GM18951 (cell line): ENCODE results near the gene CDH23.

Source experiments
- POLR2A ChIP-seq: IDR thresholded peaks from 4 replicates; pipeline ENCODE4 v1.6.1; 2011; ENCODE audit warnings: mild to moderate bottlenecking; ENCODE audit not compliant: insufficient read length, insufficient read depth; ENCODE audit errors: extremely low read depth
- in situ Hi-C: fragments of 300-500 bp; cut with MboI; formaldehyde crosslinking; loops from one replicate; pipeline ENCODE4 v1.12.0; 2022; ENCODE audit warnings: low sequenced_read_pairs, mixed read lengths, inconsistent platforms; ENCODE audit not compliant: unreplicated experiment

The CDH23 gene

DNA sequence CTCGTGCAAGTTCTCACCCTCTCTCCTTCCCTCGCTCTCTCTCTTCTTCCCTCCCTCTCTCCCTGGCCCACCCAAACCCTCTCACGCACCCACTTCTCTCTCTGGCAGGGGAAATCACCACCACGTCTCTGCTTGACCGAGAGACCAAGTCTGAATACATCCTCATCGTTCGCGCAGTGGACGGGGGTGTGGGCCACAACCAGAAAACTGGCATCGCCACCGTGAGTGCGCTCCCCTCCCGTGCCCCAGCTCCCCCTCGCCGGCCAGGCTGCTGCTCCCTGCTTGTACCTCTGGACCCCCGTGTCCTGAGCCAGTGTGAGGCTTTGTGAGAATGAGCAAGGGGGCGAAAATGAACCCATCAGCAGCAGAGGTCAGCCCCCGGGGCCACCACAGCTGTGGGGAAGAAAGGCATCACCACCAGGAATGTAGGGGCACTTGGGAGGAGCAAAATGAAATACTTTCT, 297.4 kb downstream of the CDH23 start:
- in situ Hi-C loops, result no loop called here
- TF ChIP-seq POLR2A, result peak; percentile 19

GRCh38 chr10:71694567-71694968, 297.8 kb downstream of the CDH23 start:
- in situ Hi-C loops, result no loop called here
- TF ChIP-seq POLR2A, result no peak

GRCh38 chr10:71695502-71696476, 299.1 kb downstream of the CDH23 start:
- no peak for TF ChIP-seq POLR2A
- in situ Hi-C loops, result no loop called here

- in situ Hi-C loops, result no loop called here
- TF ChIP-seq POLR2A, result no peak
These were observed 300.1 kb downstream of the CDH23 start for GRCh38 chr10:71696628-71697326.

GRCh38 chr10:71697938-71698709, 301.4 kb downstream of the CDH23 start:
- TF ChIP-seq POLR2A, result no peak
- in situ Hi-C loops, result no loop called here

DNA sequence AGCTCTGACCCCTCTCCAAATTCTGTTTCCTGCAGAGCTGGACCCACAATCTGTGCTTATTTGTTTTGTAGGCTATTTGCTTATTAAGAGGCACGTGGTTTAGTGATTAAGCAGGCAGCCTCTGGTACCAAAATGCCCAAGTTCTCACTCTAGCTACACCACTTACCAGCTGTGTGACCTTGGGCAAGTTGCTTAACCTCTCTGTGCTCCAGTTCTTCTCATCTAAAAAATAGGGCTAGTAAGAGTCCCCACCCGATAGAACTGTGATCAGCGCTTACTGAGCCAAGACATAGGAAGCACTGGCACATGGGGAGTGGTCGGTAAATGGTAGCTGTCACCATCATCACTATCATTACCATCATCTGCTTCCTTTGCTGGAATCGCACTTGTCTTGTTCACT, 302.0 kb downstream of the CDH23 start:
- no peak for TF ChIP-seq POLR2A
- in situ Hi-C loops, result no loop called here

- in situ Hi-C loops, result no loop called here
- TF ChIP-seq POLR2A, result no peak
These were observed 304.1 kb downstream of the CDH23 start for GRCh38 chr10:71700731-71701368.

GRCh38 chr10:71701496-71702132, 304.9 kb downstream of the CDH23 start:
- in situ Hi-C loops, result no loop called here

GRCh38 chr10:71703577-71703976, 306.9 kb downstream of the CDH23 start:
- in situ Hi-C loops, result no loop called here
- TF ChIP-seq POLR2A, result no peak

More at GRCh38 chr10:71701496-71702132, 304.9 kb downstream of the CDH23 start:
- TF ChIP-seq POLR2A, result no peak

- TF ChIP-seq POLR2A, result no peak
- in situ Hi-C loops, result no loop called here
These were observed 308.1 kb downstream of the CDH23 start for GRCh38 chr10:71704816-71705215.

DNA sequence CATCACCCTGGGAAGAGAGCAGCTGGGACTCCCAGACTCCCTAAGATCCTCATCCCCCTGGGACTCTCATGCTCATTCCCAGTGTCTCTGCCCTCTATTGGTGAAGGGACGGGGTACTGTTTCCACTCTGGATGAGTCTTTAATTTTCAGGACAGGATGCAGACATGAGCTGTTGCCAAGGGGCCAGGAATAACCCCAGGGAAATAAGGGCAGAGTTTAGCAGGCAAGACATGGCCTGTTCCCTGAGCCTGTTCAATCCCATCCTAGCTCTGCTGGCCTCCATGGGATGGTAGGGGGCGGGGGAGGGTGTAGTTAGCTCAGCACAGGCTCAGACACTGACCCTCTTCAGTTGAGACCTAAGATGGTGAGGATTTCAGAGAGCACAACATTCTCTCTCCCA, 308.9 kb downstream of the CDH23 start:
- in situ Hi-C loops, result no loop called here
- TF ChIP-seq POLR2A, result no peak

GRCh38 chr10:71706216-71707121, 309.7 kb downstream of the CDH23 start:
- no peak for TF ChIP-seq POLR2A
- in situ Hi-C loops, result no loop called here
